GM12891 (cell line): ENCODE measurements around the gene DPP7.

ENCODE experiments used
- POLR2A ChIP-seq: IDR thresholded peaks from 2 replicates; pipeline ENCODE4 v1.6.1; 2011; ENCODE audit warnings: low read depth, low read length, control low read depth
- POLR2AphosphoS5 ChIP-seq: IDR thresholded peaks from 2 replicates; pipeline ENCODE4 v1.6.1; 2011; ENCODE audit warnings: low read depth, low read length, control low read depth
- TAF1 ChIP-seq: IDR thresholded peaks from 2 replicates; pipeline ENCODE4 v1.6.1; 2011; ENCODE audit warnings: low read depth, low read length, control low read depth

- TF ChIP-seq POLR2A (no peak), POLR2AphosphoS5 (no peak), TAF1 (no peak)
Measured at GRCh38 chr9:137083394-137084004, 31.0 kb downstream of the DPP7 start.
